Measurements from ENCODE around the gene GMEB2.

The GMEB2 gene

DNA sequence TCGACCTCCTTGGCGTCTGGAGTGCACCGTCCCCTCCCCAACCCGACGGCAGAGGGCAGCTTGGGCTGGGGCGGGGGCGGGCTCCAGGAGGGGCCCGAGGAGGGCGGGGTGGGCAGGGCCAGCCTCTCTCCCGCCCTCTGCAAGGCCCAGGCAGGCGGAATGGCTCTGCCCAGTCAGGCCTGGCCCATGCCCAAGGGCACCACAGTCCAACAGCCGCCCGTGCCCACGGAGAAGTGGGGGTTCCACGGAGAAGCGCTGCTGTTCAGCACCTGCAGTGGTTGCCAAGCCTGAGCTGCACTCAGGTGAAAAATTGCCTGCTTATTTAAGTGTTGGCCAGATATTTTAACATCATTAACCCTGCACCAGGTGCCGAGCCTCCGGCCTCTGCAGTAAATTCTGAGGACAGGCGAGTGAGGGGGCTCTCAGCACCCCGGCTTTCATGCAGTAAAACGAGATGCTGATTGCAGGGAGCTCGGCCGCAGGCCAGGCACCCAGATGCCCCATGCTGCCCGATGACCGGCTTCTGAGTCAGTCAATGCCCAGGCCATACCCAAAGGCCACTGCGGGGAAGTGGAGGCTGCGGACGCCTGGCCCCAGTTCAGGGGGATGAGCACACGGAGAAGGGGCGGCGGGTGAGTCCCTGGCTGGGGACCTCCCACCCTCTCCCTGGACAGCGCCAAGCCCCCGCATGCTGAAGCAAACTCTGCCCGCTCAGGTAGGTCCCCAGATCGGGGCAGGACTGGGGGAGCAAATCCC lies 79.0 kb downstream of the GMEB2 start, which contains the start of gene SRMS:
Gene SRMS, minus strand, starts transcription at position 25 of the 756 bp plus-strand sequence. CDS start 286 bp downstream, outside the sequence.
- no peak within 1 kb of the TSS for H3K27ac ChIP-seq (ENCODE audit: low read length)
- TF ChIP-seq, protein P1, sequence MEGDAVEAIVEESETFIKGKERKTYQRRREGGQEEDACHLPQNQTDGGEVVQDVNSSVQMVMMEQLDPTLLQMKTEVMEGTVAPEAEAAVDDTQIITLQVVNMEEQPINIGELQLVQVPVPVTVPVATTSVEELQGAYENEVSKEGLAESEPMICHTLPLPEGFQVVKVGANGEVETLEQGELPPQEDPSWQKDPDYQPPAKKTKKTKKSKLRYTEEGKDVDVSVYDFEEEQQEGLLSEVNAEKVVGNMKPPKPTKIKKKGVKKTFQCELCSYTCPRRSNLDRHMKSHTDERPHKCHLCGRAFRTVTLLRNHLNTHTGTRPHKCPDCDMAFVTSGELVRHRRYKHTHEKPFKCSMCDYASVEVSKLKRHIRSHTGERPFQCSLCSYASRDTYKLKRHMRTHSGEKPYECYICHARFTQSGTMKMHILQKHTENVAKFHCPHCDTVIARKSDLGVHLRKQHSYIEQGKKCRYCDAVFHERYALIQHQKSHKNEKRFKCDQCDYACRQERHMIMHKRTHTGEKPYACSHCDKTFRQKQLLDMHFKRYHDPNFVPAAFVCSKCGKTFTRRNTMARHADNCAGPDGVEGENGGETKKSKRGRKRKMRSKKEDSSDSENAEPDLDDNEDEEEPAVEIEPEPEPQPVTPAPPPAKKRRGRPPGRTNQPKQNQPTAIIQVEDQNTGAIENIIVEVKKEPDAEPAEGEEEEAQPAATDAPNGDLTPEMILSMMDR (IDR thresholded peaks at IDR 0.05; ENCODE audit: low read length), result no peak
- TF ChIP-seq EZH2phosphoT487 (IDR thresholded peaks at IDR 0.05; ENCODE audit: low read length) (no peak), EZH2 (optimal IDR thresholded peaks at IDR 0.05; ENCODE audit: low read depth, low read length) (no peak)
- H3F3A ChIP-seq (ENCODE audit: insufficient read depth, low read length), result no peaks in the 10 kb centered on the region
- peaks cover 96% of the 10 kb centered on the region for H3K27me3 ChIP-seq (replicated peaks; ENCODE audit: insufficient read depth, low read length)
- no peaks in the 10 kb centered on the region for H3K36me3 ChIP-seq (replicated peaks; ENCODE audit: insufficient read depth, low read length)
- no peaks in the 10 kb centered on the region for H3K9me3 ChIP-seq (replicated peaks; ENCODE audit: insufficient read depth, low read length)
- H3K4me2 ChIP-seq (ENCODE audit: low read depth, low read length), result no peak within 1 kb of the TSS
- no peak within 1 kb of the TSS for H3K4me3 ChIP-seq (ENCODE audit: low read length)
- H3K79me2 ChIP-seq (ENCODE audit: low read length), result no peaks in the 10 kb centered on the region
- H3K9me2 ChIP-seq (replicated peaks; ENCODE audit: insufficient read depth, low read length), result no peaks in the 10 kb centered on the region
- H4K20me1 ChIP-seq (ENCODE audit: insufficient read depth, low read length), result no peaks in the 10 kb centered on the region; the same call in 1 of the 2 replicates
- H3K4me1 ChIP-seq (ENCODE audit: low read length), result no peaks in the 10 kb centered on the region
- H3K9ac ChIP-seq (ENCODE audit: low read length), result no peak within 1 kb of the TSS
- no peak for DNase-seq
- H2AFZ ChIP-seq (ENCODE audit: low read length), result no peak within 1 kb of the TSS

DNA sequence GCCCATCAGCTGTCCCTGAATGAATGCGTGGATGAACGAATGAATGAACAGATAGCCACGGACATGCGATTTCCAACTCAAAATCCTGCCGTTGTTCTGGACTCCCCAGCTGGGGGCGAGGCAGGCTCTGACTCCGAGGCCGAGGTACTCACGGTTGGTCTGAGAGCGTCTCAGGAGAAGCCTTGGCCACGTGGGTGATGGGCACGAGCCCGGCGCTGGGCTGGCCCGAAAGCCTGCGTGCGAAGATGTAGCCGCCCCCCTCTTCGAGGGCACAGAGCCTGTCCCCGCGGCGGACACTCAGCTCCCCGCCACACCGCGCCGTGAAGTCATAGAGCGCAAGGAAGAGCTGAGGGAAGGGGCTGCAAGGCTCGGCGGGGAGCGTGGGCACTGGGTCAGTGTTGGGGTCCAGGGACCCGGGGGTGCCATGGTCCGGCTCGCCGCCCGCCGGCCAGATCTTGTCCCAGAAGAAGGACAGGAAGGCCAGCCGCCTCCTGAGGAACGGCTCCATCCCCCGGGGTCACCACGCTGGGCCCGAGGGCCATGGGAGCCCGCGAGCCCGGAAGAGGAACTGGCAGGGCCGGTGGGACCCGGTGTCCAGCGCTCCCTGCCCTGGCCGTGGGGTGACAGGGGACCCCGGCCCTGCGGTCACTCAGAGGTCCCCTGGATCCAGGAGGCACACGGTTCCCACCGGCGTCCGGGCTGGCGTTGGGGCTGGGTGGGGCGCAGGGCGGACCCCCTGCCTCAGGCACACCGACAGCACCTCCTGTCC lies 79.8 kb downstream of the GMEB2 start:
- H3K27ac ChIP-seq (ENCODE audit: low read length), result no peak overlapping the region
- DNase-seq, result no peak
- H3K9me3 ChIP-seq (replicated peaks; ENCODE audit: insufficient read depth, low read length), result no peaks in the 10 kb centered on the region
- H3K4me2 ChIP-seq (ENCODE audit: low read depth, low read length), result no peak overlapping the region
- no peak overlapping the region for H3K9ac ChIP-seq (ENCODE audit: low read length)
- TF ChIP-seq EZH2phosphoT487 (IDR thresholded peaks at IDR 0.05; ENCODE audit: low read length) (no peak), EZH2 (optimal IDR thresholded peaks at IDR 0.05; ENCODE audit: low read depth, low read length) (no peak)
- TF ChIP-seq, protein P1 (IDR thresholded peaks at IDR 0.05; ENCODE audit: low read length), result no peak
- no peaks in the 10 kb centered on the region for H3K79me2 ChIP-seq (ENCODE audit: low read length)
- no peaks in the 10 kb centered on the region; the same call in 1 of the 2 replicates for H4K20me1 ChIP-seq (ENCODE audit: insufficient read depth, low read length)
- H3K9me2 ChIP-seq (replicated peaks; ENCODE audit: insufficient read depth, low read length), result no peaks in the 10 kb centered on the region
- H3K4me1 ChIP-seq (ENCODE audit: low read length), result no peaks in the 10 kb centered on the region
- no peaks in the 10 kb centered on the region for H3F3A ChIP-seq (ENCODE audit: insufficient read depth, low read length)
- H3K36me3 ChIP-seq (replicated peaks; ENCODE audit: insufficient read depth, low read length), result no peaks in the 10 kb centered on the region
- H3K27me3 ChIP-seq (replicated peaks; ENCODE audit: insufficient read depth, low read length), result peaks cover 96% of the 10 kb centered on the region
- H2AFZ ChIP-seq (ENCODE audit: low read length), result no peak overlapping the region
- no peak overlapping the region for H3K4me3 ChIP-seq (ENCODE audit: low read length)

DNA sequence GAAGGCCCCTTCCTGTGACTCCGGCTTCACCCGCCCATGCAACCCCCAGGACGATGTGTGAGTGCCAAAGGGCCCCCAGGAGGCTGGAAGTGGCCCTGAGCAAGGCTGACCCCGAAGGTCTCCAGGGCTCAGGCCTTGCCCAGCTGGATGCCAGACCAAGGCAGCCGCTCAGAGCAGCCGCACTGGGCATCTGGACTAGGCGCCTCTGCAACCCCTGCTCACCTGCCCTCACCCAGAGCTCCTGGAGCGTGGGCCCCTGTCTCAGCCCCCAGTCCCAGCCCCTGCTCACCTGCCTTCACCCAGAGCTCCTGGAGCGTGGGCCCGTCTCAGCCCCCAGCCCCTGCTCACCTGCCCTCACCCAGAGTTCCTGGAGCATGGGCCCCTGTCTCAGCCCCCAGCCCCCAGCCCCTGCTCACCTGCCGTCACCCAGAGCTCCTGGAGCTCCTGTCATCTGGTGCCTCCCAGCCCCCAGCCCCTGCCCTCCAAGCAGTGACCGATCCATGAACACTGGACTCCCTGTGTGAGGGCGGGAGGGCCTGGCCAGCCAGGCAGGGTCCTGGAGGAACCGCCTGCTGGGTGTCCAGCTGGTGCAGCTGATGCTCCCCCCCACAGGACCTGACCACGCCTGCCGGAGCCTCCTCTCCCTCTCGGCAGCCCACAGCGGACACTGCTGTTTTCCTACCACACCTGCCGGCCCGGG lies 80.5 kb downstream of the GMEB2 start:
- peaks cover 96% of the 10 kb centered on the region for H3K27me3 ChIP-seq (replicated peaks; ENCODE audit: insufficient read depth, low read length)
- H3F3A ChIP-seq (ENCODE audit: insufficient read depth, low read length), result no peaks in the 10 kb centered on the region
- H3K27ac ChIP-seq (ENCODE audit: low read length), result no peak overlapping the region
- no peaks in the 10 kb centered on the region; the same call in 1 of the 2 replicates for H4K20me1 ChIP-seq (ENCODE audit: insufficient read depth, low read length)
- no peak overlapping the region for H2AFZ ChIP-seq (ENCODE audit: low read length)
- H3K79me2 ChIP-seq (ENCODE audit: low read length), result no peaks in the 10 kb centered on the region
- no peaks in the 10 kb centered on the region for H3K4me1 ChIP-seq (ENCODE audit: low read length)
- no peak overlapping the region for H3K4me2 ChIP-seq (ENCODE audit: low read depth, low read length)
- no peak overlapping the region for H3K9ac ChIP-seq (ENCODE audit: low read length)
- H3K9me3 ChIP-seq (replicated peaks; ENCODE audit: insufficient read depth, low read length), result no peaks in the 10 kb centered on the region
- no peak for DNase-seq
- H3K36me3 ChIP-seq (replicated peaks; ENCODE audit: insufficient read depth, low read length), result no peaks in the 10 kb centered on the region
- TF ChIP-seq EZH2 (optimal IDR thresholded peaks at IDR 0.05; ENCODE audit: low read depth, low read length), result no peak
- TF ChIP-seq, protein P1 (IDR thresholded peaks at IDR 0.05; ENCODE audit: low read length), result no peak
- TF ChIP-seq EZH2phosphoT487 (IDR thresholded peaks at IDR 0.05; ENCODE audit: low read length), result no peak
- H3K4me3 ChIP-seq (ENCODE audit: low read length), result no peak overlapping the region
- no peaks in the 10 kb centered on the region for H3K9me2 ChIP-seq (replicated peaks; ENCODE audit: insufficient read depth, low read length)
